B cell (primary cell): ENCODE data around the gene RAI1. TPM values are rescaled to one million over a fixed set of nuclear protein-coding genes. Genes with fewer than 3 reads are reported as not detected.

Source experiments
- ATAC-seq: fragments of 200-7000 bp; cut with Tn5 transposase; one replicate; pipeline ENCODE4 v1.10.0; 2021; ENCODE audit warnings: low read depth, mild to moderate bottlenecking, moderate number of reproducible peaks, moderate library complexity
- CTCF ChIA-PET: fragments of 350-600 bp; sonication (Branson Sonifier 250); formaldehyde crosslinking; loops from one replicate; lab custom pipeline; 2021; ENCODE audit warnings: antibody characterized with exemption, inconsistent platforms; lab: Charles Lee
- POLR2A ChIA-PET: fragments of 350-600 bp; sonication (Branson Sonifier 250); formaldehyde crosslinking; loops from one replicate; lab custom pipeline; 2021; ENCODE audit warnings: antibody characterized with exemption; lab: Charles Lee
- DNase-seq: peaks from one replicate; pipeline ENCODE4 v3.0.0; 2013
- H2AFZ ChIP-seq: 2 replicates; pipeline ENCODE4 v1.6.1; 2012; ENCODE audit warnings: mild to moderate bottlenecking, low read depth, low read length; ENCODE audit not compliant: insufficient read depth, poor library complexity, severe bottlenecking
- H3K27ac ChIP-seq, 2 donors: 1 replicate in 1 of 2; 2 replicates in 1 of 2; pipeline ENCODE4 v1.5.1; 2012 to 2013; ENCODE audit warnings: low read length in 2 of 2, mild to moderate bottlenecking in 2 of 2, moderate library complexity in 1 of 2
- H3K27me3 ChIP-seq, 4 experiments: fragments of 200-600 bp in 1 of 4; sonication (generic) in 1 of 4; replicated peaks in 1 of 4; 1 replicate in 2 of 4; 2 replicates in 2 of 4; pipeline versions ENCODE4 v1.6.1 to v1.7.0; 2013 to 2016; ENCODE audit warnings: low read length in 3 of 4, mild to moderate bottlenecking in 2 of 4, mixed read lengths in 1 of 4, moderate library complexity in 1 of 4; ENCODE audit not compliant: insufficient read depth in 4 of 4, control insufficient read depth in 3 of 4; ENCODE audit errors: control extremely low read depth in 1 of 4
- H3K36me3 ChIP-seq, 2 experiments: replicated peaks in 1 of 2; 1 replicate in 1 of 2; 2 replicates in 1 of 2; pipeline versions ENCODE4 v1.6.1 to v1.7.1; 2013; ENCODE audit warnings: low read length in 1 of 2; ENCODE audit not compliant: insufficient read depth in 2 of 2, control insufficient read depth in 1 of 2; ENCODE audit errors: control extremely low read depth in 1 of 2, extremely low read depth in 1 of 2
- H3K4me1 ChIP-seq, 2 donors: fragments of 200-600 bp in 1 of 2; sonication (generic) in 1 of 2; 1 replicate in 1 of 2; 2 replicates in 1 of 2; pipeline versions ENCODE4 v1.5.1 to v1.6.1; 2013 to 2017; ENCODE audit warnings: low read length in 2 of 2; ENCODE audit not compliant: control insufficient read depth in 2 of 2, insufficient read depth in 2 of 2
- H3K4me2 ChIP-seq: replicated peaks from 2 replicates; pipeline ENCODE3; 2012; ENCODE audit warnings: mild to moderate bottlenecking, low read depth, low read length; ENCODE audit not compliant: poor library complexity, severe bottlenecking
- H3K4me3 ChIP-seq, 5 experiments: fragments of 200-600 bp in 1 of 5; sonication (generic) in 1 of 5; 1 replicate in 3 of 5; 2 replicates in 2 of 5; pipeline versions ENCODE4 v1.5.1 to v1.7.0; 2011 to 2016; ENCODE audit warnings: low read length in 4 of 5, mild to moderate bottlenecking in 4 of 5, low read depth in 2 of 5, control low read depth in 1 of 5, moderate library complexity in 1 of 5; ENCODE audit not compliant: insufficient read depth in 1 of 5; ENCODE audit errors: control extremely low read depth in 1 of 5, extremely low read depth in 1 of 5
- H3K79me2 ChIP-seq: fragments of 200-600 bp; sonication (generic); one replicate; pipeline ENCODE4 v1.6.0; 2016; ENCODE audit warnings: low read length; ENCODE audit not compliant: control insufficient read depth, insufficient read depth
- H3K9ac ChIP-seq: fragments of 200-600 bp; sonication (generic); 2 replicates; pipeline ENCODE4 v1.6.1; 2017; ENCODE audit warnings: mild to moderate bottlenecking, low read length, moderate library complexity
- H3K9me3 ChIP-seq, 3 donors: one replicate each; pipeline versions ENCODE4 v1.6.1 to v1.7.1; 2013; ENCODE audit warnings: low read length in 2 of 3; ENCODE audit not compliant: control insufficient read depth in 2 of 3, insufficient read depth in 1 of 3; ENCODE audit errors: control extremely low read depth in 1 of 3
- H4K20me1 ChIP-seq: 2 replicates; pipeline ENCODE4 v1.6.0; 2012; ENCODE audit warnings: mild to moderate bottlenecking, low read length; ENCODE audit not compliant: insufficient read depth, control insufficient read depth, poor library complexity, severe bottlenecking
- H3K27ac Mint-ChIP-seq: one replicate; pipeline ENCODE4 v1.8.0; 2021; ENCODE audit warnings: mixed read lengths
- H3K27me3 Mint-ChIP-seq: one replicate; pipeline ENCODE4 v1.8.0; 2021; ENCODE audit warnings: mixed read lengths
- H3K4me1 Mint-ChIP-seq: one replicate; pipeline ENCODE4 v1.8.0; 2021; ENCODE audit warnings: mixed read lengths
- H3K4me3 Mint-ChIP-seq: one replicate; pipeline ENCODE4 v1.8.0; 2021; ENCODE audit warnings: mixed read lengths
- H3K9me3 Mint-ChIP-seq: one replicate; pipeline ENCODE4 v1.8.0; 2022; ENCODE audit warnings: mixed read lengths; ENCODE audit not compliant: insufficient read depth
- CTCF ChIP-seq: fragments of 200-600 bp; IDR thresholded peaks from one replicate; pipeline ENCODE4 v1.8.0; 2022; ENCODE audit warnings: antibody characterized with exemption, mild to moderate bottlenecking
- EZH2 ChIP-seq: IDR thresholded peaks from 2 replicates; pipeline ENCODE4 v1.6.1; 2012; ENCODE audit warnings: borderline replicate concordance, low read depth, mild to moderate bottlenecking, moderate library complexity, low read length; ENCODE audit not compliant: insufficient read depth, poor library complexity, severe bottlenecking
- WGBS: methylation state at CpG from one replicate; pipeline ENCODE4 v1.1.5; 2013; ENCODE audit warnings: missing lambda C conversion rate; ENCODE audit not compliant: insufficient coverage; 5-methylcytosine and 5-hydroxymethylcytosine counted together
- intact Hi-C: fragments of 100-400 bp; cut with micrococcal nuclease; formaldehyde crosslinking; loops from one replicate; pipeline ENCODE4 v1.10.0; 2022
- polyA plus RNA-seq: library from polyadenylated mRNA; depleted of rRNA; stranded (reverse); fragments of >200 nt; gene quantifications from 2 replicates; pipeline ENCODE4 v1.2.3, GENCODE V29; 2012
- total RNA-seq, 2 donors: library from RNA; stranded (reverse); fragments of 120-200 nt in 1 of 2; gene quantifications; 1 replicate in 1 of 2; 2 replicates in 1 of 2; pipeline versions ENCODE4 v1.2.3 to v1.2.4, GENCODE V29; 2013 to 2022

RAI1 gene
- total and polyA plus RNA-seq, 2 donors (not counting 1 experiment from before 2014, with no cell fraction given): 4.7 to 34.0 TPM

GRCh38 chr17:17770632-17771044, 89.4 kb downstream of the RAI1 start:
- TF ChIP-seq CTCF (no peak), EZH2 (no peak)
- intact Hi-C loops: no loop called here
- H2AFZ ChIP-seq: no peak overlapping the region
- ChIA-PET CTCF (no interaction called here), POLR2A (no interaction called here)
- no peaks in the 10 kb centered on the region for H3K27me3 ChIP-seq
- no peak overlapping the region for H3K4me3 ChIP-seq
- no peaks in the 10 kb centered on the region for H3K9me3 Mint-ChIP-seq
- no peaks in the 10 kb centered on the region for H3K27me3 Mint-ChIP-seq
- H3K4me1 ChIP-seq: peaks cover 14 to 24% of the 10 kb centered on the region in 2 donors
- H3K27ac ChIP-seq: no peak overlapping the region
- H4K20me1 ChIP-seq: peaks cover 8% of the 10 kb centered on the region
- no peaks in the 10 kb centered on the region for H3K9me3 ChIP-seq
- ATAC-seq (no peak), DNase-seq (no peak)
- H3K27ac Mint-ChIP-seq: no peak overlapping the region
- 96% methylated on average over 11 of the region's 13 CpGs for WGBS
- H3K4me2 ChIP-seq: no peak overlapping the region
- no peak overlapping the region for H3K9ac ChIP-seq
- no peak overlapping the region for H3K4me3 Mint-ChIP-seq
- peaks cover 24% of the 10 kb centered on the region for H3K4me1 Mint-ChIP-seq
- no peaks in the 10 kb centered on the region for H3K36me3 ChIP-seq
- peaks cover 37% of the 10 kb centered on the region for H3K79me2 ChIP-seq

GRCh38 chr17:17771498-17772201, 90.4 kb downstream of the RAI1 start:
- H4K20me1 ChIP-seq: peaks cover 8% of the 10 kb centered on the region
- 98% methylated on average over 9 of the region's 10 CpGs for WGBS
- TF ChIP-seq CTCF (no peak), EZH2 (no peak)
- POLR2A ChIA-PET: no interaction called here
- Mint-ChIP-seq H3K27ac (no peak overlapping the region), H3K27me3 (no peaks in the 10 kb centered on the region), H3K4me3 (no peak overlapping the region), H3K9me3 (no peaks in the 10 kb centered on the region), H3K4me1 (peaks cover 14% of the 10 kb centered on the region)
- no peaks in the 10 kb centered on the region for H3K27me3 ChIP-seq
- peaks cover 4 to 14% of the 10 kb centered on the region in 2 donors for H3K4me1 ChIP-seq
- H3K36me3 ChIP-seq: no peaks in the 10 kb centered on the region
- H3K9me3 ChIP-seq: no peaks in the 10 kb centered on the region
- H3K4me3 ChIP-seq: no peak overlapping the region
- no peak overlapping the region for H3K4me2 ChIP-seq
- DNase-seq: no peak
- CTCF ChIA-PET: no interaction called here
- peaks cover 34% of the 10 kb centered on the region for H3K79me2 ChIP-seq
- no peak overlapping the region for H3K9ac ChIP-seq
- H2AFZ ChIP-seq: no peak overlapping the region
- H3K27ac ChIP-seq: no peak overlapping the region
- ATAC-seq: no peak
- intact Hi-C loops: no loop called here
